Gastrocnemius medialis (tissue), 4 donors: Measurements from ENCODE around the gene ANO10.
"Not testable (repeated sequence)": the region's sequence is repeated elsewhere in the genome, so short reads cannot be mapped to it uniquely, and the experiment has no call there.

Source experiments
- POLR2A ChIP-seq, 2 donors: fragments of 450-650 bp; IDR thresholded peaks; one replicate each; pipeline ENCODE4 v1.6.1; 2017; ENCODE audit warnings: antibody characterized with exemption in 2 of 2, mild to moderate bottlenecking in 2 of 2, moderate library complexity in 2 of 2
- TF ChIP-seq, protein P1 (sequence below), 5 experiments: fragments of 450-650 bp in 3 of 5; fragments of 200-600 bp in 2 of 5; sonication (generic) in 2 of 5; IDR thresholded peaks in 4 of 5; conservative IDR thresholded peaks in 1 of 5; 1 replicate in 4 of 5; 2 replicates in 1 of 5; pipeline ENCODE4 v1.5.1; 2016 to 2019; ENCODE audit warnings: antibody characterized with exemption in 5 of 5, mild to moderate bottlenecking in 3 of 5, moderate library complexity in 3 of 5

DNA sequence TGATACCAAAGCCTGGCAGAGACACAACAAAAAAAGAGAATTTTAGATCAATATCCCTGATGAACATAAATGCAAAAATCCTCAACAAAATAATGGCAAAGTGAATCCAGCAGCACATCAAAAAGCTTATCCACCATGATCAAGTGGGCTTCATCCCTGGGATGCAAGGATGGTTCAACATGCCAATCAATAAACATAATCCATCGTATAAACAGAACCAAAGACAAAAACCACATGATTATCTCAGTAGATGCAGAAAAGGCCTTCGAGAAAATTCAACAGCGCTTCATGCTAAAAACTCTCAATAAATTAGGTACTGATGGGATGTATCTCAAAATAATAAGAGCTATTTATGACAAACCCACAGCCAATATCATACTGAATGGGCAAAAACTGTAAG is 26.5 kb downstream of the ANO10 start:
- TF ChIP-seq, protein P1, sequence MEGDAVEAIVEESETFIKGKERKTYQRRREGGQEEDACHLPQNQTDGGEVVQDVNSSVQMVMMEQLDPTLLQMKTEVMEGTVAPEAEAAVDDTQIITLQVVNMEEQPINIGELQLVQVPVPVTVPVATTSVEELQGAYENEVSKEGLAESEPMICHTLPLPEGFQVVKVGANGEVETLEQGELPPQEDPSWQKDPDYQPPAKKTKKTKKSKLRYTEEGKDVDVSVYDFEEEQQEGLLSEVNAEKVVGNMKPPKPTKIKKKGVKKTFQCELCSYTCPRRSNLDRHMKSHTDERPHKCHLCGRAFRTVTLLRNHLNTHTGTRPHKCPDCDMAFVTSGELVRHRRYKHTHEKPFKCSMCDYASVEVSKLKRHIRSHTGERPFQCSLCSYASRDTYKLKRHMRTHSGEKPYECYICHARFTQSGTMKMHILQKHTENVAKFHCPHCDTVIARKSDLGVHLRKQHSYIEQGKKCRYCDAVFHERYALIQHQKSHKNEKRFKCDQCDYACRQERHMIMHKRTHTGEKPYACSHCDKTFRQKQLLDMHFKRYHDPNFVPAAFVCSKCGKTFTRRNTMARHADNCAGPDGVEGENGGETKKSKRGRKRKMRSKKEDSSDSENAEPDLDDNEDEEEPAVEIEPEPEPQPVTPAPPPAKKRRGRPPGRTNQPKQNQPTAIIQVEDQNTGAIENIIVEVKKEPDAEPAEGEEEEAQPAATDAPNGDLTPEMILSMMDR (IDR thresholded peaks at IDR 0.05 in 4 of 5, conservative IDR thresholded peaks at IDR 0.05 in 1 of 5), result not testable (repeated sequence)
- TF ChIP-seq POLR2A (IDR thresholded peaks at IDR 0.05), result not testable (repeated sequence)
